ENCODE data around the gene CXCL16. TPM values are rescaled to one million over a fixed set of nuclear protein-coding genes. Genes with fewer than 3 reads are reported as not detected.

CXCL16 gene
- total RNA-seq, 6 experiments from 2014 or later, result 13.3 to 69.6 (median 31.3) TPM

DNA sequence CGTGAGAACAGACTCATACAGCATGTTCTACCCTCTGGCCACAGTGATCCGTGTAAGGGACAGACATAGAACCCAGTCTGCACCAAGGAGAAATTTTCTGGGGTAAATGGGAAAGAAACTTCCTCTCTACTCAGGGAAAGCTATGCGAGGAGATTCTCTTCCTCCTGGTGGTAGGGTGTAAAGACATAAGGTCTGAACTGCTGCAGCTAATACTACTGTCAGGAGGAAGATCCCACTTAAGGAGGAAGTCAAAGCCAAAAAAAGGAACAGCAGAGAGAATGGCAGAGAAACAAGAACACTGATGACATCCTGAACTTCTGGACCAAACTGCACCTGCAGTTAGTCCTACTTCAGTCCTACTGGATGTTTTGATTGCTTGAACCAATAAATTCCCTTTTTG lies 24.9 kb upstream of the CXCL16 start:
- Histone ChIP-seq H3K4me3 (no peak overlapping the region), H3K27ac (peak overlapping the region in 1 of 3 donors; percentile 40), H3K27me3 (no peaks in the 10 kb centered on the region), H3K36me3 (no peaks in the 10 kb centered on the region), H3K9me3 (no peaks in the 10 kb centered on the region), H3K4me1 (peaks cover 0 to 3% (median 0%) of the 10 kb centered on the region in 4 donors)
- TF ChIP-seq, protein P1, sequence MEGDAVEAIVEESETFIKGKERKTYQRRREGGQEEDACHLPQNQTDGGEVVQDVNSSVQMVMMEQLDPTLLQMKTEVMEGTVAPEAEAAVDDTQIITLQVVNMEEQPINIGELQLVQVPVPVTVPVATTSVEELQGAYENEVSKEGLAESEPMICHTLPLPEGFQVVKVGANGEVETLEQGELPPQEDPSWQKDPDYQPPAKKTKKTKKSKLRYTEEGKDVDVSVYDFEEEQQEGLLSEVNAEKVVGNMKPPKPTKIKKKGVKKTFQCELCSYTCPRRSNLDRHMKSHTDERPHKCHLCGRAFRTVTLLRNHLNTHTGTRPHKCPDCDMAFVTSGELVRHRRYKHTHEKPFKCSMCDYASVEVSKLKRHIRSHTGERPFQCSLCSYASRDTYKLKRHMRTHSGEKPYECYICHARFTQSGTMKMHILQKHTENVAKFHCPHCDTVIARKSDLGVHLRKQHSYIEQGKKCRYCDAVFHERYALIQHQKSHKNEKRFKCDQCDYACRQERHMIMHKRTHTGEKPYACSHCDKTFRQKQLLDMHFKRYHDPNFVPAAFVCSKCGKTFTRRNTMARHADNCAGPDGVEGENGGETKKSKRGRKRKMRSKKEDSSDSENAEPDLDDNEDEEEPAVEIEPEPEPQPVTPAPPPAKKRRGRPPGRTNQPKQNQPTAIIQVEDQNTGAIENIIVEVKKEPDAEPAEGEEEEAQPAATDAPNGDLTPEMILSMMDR (IDR thresholded peaks at IDR 0.05), result no peak
- TF ChIP-seq POLR2A (IDR thresholded peaks at IDR 0.05), result peak; percentile 39
- WGBS (ENCODE audit: insufficient coverage, low coverage, low lambda C conversion rate, missing lambda C conversion rate), result 56% methylated on average over 3 of the region's 3 CpGs
- intact Hi-C loops (cut with DNase I), result no loop called here
- DNase-seq (no peak), ATAC-seq (peak; percentile 8 to 53 (median 30))

DNA sequence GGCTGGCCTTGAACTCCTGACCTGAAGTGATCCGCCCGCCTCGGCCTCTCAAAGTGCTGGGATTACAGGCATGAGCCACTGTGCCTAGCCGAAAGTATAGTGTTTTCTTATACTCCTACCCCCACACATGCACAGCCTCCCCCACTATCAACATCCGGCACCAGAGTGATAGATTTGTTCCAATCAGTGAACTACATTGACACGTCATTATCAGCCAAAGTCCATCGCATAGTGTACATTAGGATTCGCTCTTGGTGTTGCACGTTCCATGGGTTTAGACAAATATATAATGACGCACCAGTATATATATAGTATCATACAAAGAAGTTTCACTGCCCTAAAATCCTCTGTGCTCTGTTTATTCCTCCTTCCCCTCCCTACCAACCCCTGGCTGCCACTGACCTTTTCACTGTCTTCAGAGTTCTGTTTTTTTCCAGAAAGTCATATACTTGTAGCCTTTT lies 20.1 kb upstream of the CXCL16 start:
- TF ChIP-seq, protein P1 (IDR thresholded peaks at IDR 0.05), result no peak
- TF ChIP-seq POLR2A (IDR thresholded peaks at IDR 0.05), result peak; percentile 47
- H3K27me3 ChIP-seq, result no peaks in the 10 kb centered on the region
- 8% methylated on average over 10 of the region's 10 CpGs for WGBS (ENCODE audit: insufficient coverage, low coverage, low lambda C conversion rate, missing lambda C conversion rate)
- peak in 1 of 3 donors; percentile 69 for DNase-seq
- no peaks in the 10 kb centered on the region for H3K9me3 ChIP-seq
- peak overlapping the region; percentile 58 to 73 (median 71) for H3K27ac ChIP-seq
- H3K36me3 ChIP-seq, result no peaks in the 10 kb centered on the region
- ATAC-seq, result peak; percentile 88 to 94 (median 90)
- H3K4me3 ChIP-seq, result no peak overlapping the region
- H3K4me1 ChIP-seq, result peaks cover 0 to 6% (median 2%) of the 10 kb centered on the region in 4 donors
- intact Hi-C loops (cut with DNase I), result no loop called here

DNA sequence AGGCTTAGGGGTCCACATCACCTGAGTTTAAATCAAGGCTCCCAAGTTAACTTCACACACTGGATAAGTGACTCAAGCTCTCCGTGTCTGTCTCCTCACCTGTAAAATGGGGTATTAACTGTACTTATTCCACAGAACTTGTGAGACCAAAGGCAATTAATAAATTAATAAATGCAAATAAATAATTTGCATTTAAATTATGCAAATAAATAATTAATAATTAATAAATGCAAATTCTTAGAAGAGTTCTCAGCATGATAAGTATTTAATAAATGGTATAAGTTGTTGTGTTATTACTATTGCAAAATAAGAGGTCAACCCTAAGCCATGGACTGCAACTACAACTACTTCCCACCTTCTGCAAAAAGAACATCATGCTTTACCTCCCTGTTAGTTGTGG lies 13.7 kb upstream of the CXCL16 start:
- no peak for DNase-seq
- no peak for ATAC-seq
- Histone ChIP-seq H3K36me3 (no peaks in the 10 kb centered on the region), H3K4me3 (no peak overlapping the region), H3K27me3 (no peaks in the 10 kb centered on the region), H3K27ac (no peak overlapping the region), H3K9me3 (no peaks in the 10 kb centered on the region), H3K4me1 (peaks cover 0 to 6% (median 0%) of the 10 kb centered on the region in 4 donors)
- WGBS (ENCODE audit: insufficient coverage, low coverage, low lambda C conversion rate, missing lambda C conversion rate), result 100% methylated on average over 1 of the region's 1 CpG
- intact Hi-C loops (cut with DNase I), result no loop called here
- TF ChIP-seq, protein P1 (IDR thresholded peaks at IDR 0.05), result no peak

DNA sequence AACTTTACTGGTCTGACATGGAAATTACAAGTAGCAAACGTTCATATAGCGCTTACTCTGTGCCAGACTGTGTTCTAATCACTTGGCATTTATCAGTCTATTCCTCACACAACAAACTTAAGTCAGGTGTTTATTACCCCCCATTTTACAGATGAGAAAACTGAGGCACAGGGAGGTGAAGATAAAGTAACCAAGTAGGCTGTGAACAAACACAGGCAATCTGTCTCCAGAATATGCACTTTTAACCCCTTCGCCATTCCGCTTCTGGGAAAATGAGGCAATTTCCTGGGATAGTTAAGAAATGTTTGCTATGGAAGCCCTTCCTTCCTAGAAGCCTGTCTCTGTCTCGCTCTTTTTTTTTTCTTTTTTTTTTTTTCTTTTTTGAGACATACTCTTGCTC lies 12.2 kb upstream of the CXCL16 start:
- intact Hi-C loops (cut with DNase I), result no loop called here
- DNase-seq (no peak), ATAC-seq (peak in 2 of 4 donors; percentile 53 to 61)
- H3K9me3 ChIP-seq, result no peaks in the 10 kb centered on the region
- peaks cover 0 to 6% (median 0%) of the 10 kb centered on the region in 4 donors for H3K4me1 ChIP-seq
- no peak overlapping the region for H3K27ac ChIP-seq
- H3K4me3 ChIP-seq, result no peak overlapping the region
- 28% methylated on average over 5 of the region's 5 CpGs for WGBS (ENCODE audit: insufficient coverage, low coverage, low lambda C conversion rate, missing lambda C conversion rate)
- H3K36me3 ChIP-seq, result no peaks in the 10 kb centered on the region
- TF ChIP-seq, protein P1 (IDR thresholded peaks at IDR 0.05), result no peak
- TF ChIP-seq POLR2A (IDR thresholded peaks at IDR 0.05), result no peak
- H3K27me3 ChIP-seq, result no peaks in the 10 kb centered on the region

DNA sequence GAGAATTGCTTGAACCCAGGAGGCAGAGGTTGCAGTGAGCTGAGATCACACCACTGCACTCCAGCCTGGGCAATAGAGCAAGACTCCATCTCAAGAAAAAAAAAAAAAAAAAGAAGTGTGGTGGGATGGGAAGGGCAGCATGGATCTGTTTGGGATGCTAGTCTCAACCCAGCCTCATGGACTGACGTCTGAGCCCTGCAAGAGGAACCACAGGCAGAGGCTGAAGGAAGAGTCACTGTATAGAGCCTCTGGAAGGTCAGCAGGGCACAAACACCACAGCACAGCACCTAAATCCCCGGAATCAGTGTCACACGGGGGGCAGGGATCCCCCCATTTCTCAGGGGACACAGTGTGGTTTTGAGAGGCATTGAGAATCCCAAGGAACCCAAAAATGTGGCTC lies 10.9 kb upstream of the CXCL16 start:
- WGBS (ENCODE audit: insufficient coverage, low coverage, low lambda C conversion rate, missing lambda C conversion rate), result 6% methylated on average over 2 of the region's 3 CpGs

More for the DNA sequence above, 10.9 kb upstream of the CXCL16 start:
- Histone ChIP-seq H3K4me1 (peaks cover 0 to 6% (median 0%) of the 10 kb centered on the region in 4 donors), H3K27ac (no peak overlapping the region), H3K27me3 (no peaks in the 10 kb centered on the region), H3K4me3 (no peak overlapping the region), H3K9me3 (no peaks in the 10 kb centered on the region), H3K36me3 (no peaks in the 10 kb centered on the region)
- intact Hi-C loops (cut with DNase I), result no loop called here
- DNase-seq (no peak), ATAC-seq (peak in 2 of 4 donors; percentile 27 to 48)
- no peak for TF ChIP-seq POLR2A (IDR thresholded peaks at IDR 0.05)
- TF ChIP-seq, protein P1 (IDR thresholded peaks at IDR 0.05), result no peak

Measured in right lobe of liver (tissue), 6 donors.